OCI-LY1 (cell line): ENCODE results near the gene TUBB1.

ENCODE experiments used
- EZH2 ChIP-seq: fragments of 200-600 bp; sonication (generic), shearing (Covaris generic); IDR thresholded peaks from 2 replicates; pipeline ENCODE4 v1.8.0; 2017; ENCODE audit warnings: borderline replicate concordance, mixed run types, mild to moderate bottlenecking, antibody characterized with exemption, low read length, moderate library complexity, mixed read lengths
- TF ChIP-seq, protein P1 (sequence below): fragments of 200-600 bp; sonication (generic), shearing (Covaris generic); IDR thresholded peaks from 2 replicates; pipeline ENCODE4 v1.5.1; 2017; ENCODE audit warnings: mild to moderate bottlenecking, antibody characterized with exemption, low read length, moderate library complexity, mixed read lengths

DNA sequence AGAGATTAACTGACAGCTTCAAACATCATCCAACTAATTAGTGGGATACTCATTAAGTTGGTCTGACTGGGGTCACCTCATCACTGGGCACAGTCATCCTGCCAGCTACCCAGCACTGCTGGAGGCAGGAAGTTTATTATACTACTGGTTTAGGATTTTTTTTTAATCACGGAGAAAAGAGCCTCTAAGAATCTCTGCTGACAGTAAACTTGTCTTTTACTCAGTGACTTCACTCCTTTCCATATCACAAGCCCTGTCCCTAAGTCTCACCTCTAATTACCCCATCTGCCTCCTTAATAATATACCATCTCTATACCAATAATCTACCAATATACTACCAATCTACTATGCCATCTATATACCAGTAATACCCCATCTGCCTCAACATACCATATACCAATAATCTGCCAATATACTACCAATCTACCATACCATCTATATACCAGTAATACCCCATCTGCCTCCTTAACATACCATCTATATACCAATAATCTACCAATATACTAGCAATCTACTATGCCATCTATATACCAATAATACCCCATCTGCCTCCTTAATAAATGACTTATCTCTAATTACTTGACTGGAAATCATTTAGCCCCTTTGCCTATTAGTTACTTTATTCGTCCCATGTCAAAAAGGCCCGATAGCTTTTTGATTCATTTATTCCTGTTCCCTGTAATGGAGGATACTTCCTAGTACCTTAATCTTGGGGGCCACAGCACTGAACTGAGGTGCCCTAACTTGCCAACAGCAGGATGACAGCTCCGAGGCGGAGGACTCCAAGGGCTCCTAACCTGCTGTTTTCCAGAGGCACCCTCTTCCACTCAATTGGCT lies 7.9 kb downstream of the TUBB1 start:
- TF ChIP-seq, protein P1, sequence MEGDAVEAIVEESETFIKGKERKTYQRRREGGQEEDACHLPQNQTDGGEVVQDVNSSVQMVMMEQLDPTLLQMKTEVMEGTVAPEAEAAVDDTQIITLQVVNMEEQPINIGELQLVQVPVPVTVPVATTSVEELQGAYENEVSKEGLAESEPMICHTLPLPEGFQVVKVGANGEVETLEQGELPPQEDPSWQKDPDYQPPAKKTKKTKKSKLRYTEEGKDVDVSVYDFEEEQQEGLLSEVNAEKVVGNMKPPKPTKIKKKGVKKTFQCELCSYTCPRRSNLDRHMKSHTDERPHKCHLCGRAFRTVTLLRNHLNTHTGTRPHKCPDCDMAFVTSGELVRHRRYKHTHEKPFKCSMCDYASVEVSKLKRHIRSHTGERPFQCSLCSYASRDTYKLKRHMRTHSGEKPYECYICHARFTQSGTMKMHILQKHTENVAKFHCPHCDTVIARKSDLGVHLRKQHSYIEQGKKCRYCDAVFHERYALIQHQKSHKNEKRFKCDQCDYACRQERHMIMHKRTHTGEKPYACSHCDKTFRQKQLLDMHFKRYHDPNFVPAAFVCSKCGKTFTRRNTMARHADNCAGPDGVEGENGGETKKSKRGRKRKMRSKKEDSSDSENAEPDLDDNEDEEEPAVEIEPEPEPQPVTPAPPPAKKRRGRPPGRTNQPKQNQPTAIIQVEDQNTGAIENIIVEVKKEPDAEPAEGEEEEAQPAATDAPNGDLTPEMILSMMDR, result no peak
- TF ChIP-seq EZH2, result no peak
